HL-60 (cell line): ENCODE measurements around the gene ATP10B.

Experiments used
- DNase-seq, 2 experiments: peaks; one replicate each; pipeline ENCODE4 v3.0.0-alpha.2; 2010 to 2020; ENCODE audit warnings: low read depth in 1 of 2, low spot score in 1 of 2
- H3K27ac ChIP-seq: fragments of 250-450 bp; sonication (Bioruptor Pico); replicated peaks from 2 replicates; pipeline ENCODE4 v1.5.1; 2020; ENCODE audit warnings: mild to moderate bottlenecking, moderate library complexity
- H3K27me3 ChIP-seq: fragments of 250-450 bp; sonication (Bioruptor Pico); 2 replicates; pipeline ENCODE4 v1.5.1; 2021; ENCODE audit warnings: mild to moderate bottlenecking, moderate library complexity; ENCODE audit not compliant: insufficient read depth, poor library complexity, severe bottlenecking
- H3K4me3 ChIP-seq: replicated peaks from 2 replicates; pipeline ENCODE4 v1.5.1; 2011; ENCODE audit warnings: mild to moderate bottlenecking, control low read depth, low read length; ENCODE audit not compliant: insufficient read depth
- GABPA ChIP-seq: IDR thresholded peaks from 2 replicates; pipeline ENCODE4 v1.6.1; 2012; ENCODE audit warnings: low read depth
- POLR2AphosphoS5 ChIP-seq: IDR thresholded peaks from 2 replicates; pipeline ENCODE4 v1.6.1; 2012; ENCODE audit warnings: low read depth
- SPI1 ChIP-seq: IDR thresholded peaks from 2 replicates; pipeline ENCODE4 v1.6.1; 2012; ENCODE audit warnings: low read depth, mild to moderate bottlenecking, borderline replicate concordance
- TF ChIP-seq, protein P1 (sequence below): IDR thresholded peaks from 2 replicates; pipeline ENCODE4 v1.6.1; 2012; ENCODE audit warnings: low read depth; ENCODE audit not compliant: insufficient replicate concordance
- TF ChIP-seq, protein P2 (sequence below): IDR thresholded peaks from one replicate; pipeline ENCODE4 v1.5.1; 2011; ENCODE audit warnings: low read length, control low read depth, inconsistent platforms; ENCODE audit not compliant: insufficient read depth

The ATP10B gene

DNA sequence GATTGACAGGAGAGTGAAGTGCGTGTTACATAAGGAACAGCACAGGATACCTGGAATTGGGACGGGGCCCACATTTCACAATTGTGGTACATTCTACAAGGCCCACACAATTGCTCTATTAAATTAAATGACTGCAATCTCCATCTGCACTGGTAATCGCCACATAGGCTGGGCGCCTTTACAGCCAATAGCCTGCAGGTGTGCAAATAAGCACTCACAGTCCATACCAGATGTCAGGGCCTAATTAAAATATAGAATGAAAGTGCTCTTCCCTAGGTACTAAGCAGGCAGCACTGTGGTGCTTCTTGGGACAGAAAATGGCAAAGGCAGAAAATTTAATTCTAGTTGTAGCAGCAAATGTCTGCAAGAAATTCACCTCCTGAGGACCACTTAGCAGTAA is 82.7 kb downstream of the ATP10B start:
- DNase-seq: no peak
- Histone ChIP-seq H3K27ac (no peak overlapping the region), H3K27me3 (no peaks in the 10 kb centered on the region), H3K4me3 (no peak overlapping the region)
- TF ChIP-seq, protein P1, sequence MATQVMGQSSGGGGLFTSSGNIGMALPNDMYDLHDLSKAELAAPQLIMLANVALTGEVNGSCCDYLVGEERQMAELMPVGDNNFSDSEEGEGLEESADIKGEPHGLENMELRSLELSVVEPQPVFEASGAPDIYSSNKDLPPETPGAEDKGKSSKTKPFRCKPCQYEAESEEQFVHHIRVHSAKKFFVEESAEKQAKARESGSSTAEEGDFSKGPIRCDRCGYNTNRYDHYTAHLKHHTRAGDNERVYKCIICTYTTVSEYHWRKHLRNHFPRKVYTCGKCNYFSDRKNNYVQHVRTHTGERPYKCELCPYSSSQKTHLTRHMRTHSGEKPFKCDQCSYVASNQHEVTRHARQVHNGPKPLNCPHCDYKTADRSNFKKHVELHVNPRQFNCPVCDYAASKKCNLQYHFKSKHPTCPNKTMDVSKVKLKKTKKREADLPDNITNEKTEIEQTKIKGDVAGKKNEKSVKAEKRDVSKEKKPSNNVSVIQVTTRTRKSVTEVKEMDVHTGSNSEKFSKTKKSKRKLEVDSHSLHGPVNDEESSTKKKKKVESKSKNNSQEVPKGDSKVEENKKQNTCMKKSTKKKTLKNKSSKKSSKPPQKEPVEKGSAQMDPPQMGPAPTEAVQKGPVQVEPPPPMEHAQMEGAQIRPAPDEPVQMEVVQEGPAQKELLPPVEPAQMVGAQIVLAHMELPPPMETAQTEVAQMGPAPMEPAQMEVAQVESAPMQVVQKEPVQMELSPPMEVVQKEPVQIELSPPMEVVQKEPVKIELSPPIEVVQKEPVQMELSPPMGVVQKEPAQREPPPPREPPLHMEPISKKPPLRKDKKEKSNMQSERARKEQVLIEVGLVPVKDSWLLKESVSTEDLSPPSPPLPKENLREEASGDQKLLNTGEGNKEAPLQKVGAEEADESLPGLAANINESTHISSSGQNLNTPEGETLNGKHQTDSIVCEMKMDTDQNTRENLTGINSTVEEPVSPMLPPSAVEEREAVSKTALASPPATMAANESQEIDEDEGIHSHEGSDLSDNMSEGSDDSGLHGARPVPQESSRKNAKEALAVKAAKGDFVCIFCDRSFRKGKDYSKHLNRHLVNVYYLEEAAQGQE: no peak
- no peak for TF ChIP-seq POLR2AphosphoS5
- no peak for TF ChIP-seq SPI1
- no peak for TF ChIP-seq GABPA
- TF ChIP-seq, protein P2, sequence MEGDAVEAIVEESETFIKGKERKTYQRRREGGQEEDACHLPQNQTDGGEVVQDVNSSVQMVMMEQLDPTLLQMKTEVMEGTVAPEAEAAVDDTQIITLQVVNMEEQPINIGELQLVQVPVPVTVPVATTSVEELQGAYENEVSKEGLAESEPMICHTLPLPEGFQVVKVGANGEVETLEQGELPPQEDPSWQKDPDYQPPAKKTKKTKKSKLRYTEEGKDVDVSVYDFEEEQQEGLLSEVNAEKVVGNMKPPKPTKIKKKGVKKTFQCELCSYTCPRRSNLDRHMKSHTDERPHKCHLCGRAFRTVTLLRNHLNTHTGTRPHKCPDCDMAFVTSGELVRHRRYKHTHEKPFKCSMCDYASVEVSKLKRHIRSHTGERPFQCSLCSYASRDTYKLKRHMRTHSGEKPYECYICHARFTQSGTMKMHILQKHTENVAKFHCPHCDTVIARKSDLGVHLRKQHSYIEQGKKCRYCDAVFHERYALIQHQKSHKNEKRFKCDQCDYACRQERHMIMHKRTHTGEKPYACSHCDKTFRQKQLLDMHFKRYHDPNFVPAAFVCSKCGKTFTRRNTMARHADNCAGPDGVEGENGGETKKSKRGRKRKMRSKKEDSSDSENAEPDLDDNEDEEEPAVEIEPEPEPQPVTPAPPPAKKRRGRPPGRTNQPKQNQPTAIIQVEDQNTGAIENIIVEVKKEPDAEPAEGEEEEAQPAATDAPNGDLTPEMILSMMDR: no peak

DNA sequence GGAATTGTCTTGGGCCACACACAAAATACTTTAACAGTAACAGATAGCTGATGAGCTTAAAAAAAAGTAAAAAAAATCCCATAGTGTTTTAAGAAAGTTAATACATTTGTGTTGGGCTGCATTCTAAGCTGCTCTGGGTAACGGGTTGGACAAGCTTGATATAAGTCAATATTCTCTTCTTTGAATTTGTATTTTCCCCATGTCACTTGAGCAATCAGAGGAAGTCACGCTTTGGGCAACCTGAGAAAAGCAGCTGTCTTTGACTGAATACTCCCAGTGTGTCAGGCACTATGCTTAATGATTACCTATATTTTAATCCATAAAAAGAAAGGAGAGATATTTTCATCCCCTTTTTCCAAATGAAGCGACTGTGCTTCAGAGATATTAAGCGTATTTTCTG is 84.9 kb downstream of the ATP10B start:
- Histone ChIP-seq H3K4me3 (no peak overlapping the region), H3K27ac (no peak overlapping the region), H3K27me3 (no peaks in the 10 kb centered on the region)
- no peak for DNase-seq
- no peak for TF ChIP-seq SPI1
- TF ChIP-seq GABPA: no peak
- TF ChIP-seq, protein P2: no peak
- TF ChIP-seq, protein P1: no peak

DNA sequence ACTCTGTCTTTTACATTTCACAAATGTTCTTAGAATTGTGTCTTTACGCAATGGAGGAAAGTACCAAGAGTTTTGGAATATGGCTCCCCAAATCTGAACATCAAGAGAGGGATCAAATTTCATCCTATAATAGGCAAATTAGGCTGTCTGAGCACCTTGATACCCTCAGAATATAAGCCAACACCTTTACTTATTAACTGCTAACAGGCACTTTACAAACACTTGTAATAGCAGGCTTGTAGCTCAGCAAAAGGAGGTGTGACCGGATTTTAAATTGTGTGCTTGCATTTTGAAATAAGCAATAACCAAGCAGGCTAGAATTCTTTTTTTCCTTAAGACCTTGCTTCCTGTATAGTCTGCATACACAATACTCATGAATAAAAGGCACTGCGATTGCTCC is 92.0 kb downstream of the ATP10B start:
- no peak overlapping the region for H3K4me3 ChIP-seq
- DNase-seq: no peak
- TF ChIP-seq SPI1: no peak
- TF ChIP-seq, protein P2: no peak
- TF ChIP-seq POLR2AphosphoS5: no peak
- TF ChIP-seq, protein P1: no peak
- TF ChIP-seq GABPA: no peak
- no peak overlapping the region for H3K27ac ChIP-seq
- H3K27me3 ChIP-seq: no peaks in the 10 kb centered on the region
